Activated CD4-positive, alpha-beta memory T cell treated with anti-CD3 and anti-CD28 coated beads for 36 hours (primary cell): ENCODE data around the gene ZNF672. TPM values are rescaled to one million over a fixed set of nuclear protein-coding genes. Genes with fewer than 3 reads are reported as not detected.

Experiments
- CTCF ChIA-PET: fragments of 350-600 bp; sonication (Branson Sonifier 250); formaldehyde crosslinking; loops from one replicate; lab custom pipeline; 2021; ENCODE audit warnings: antibody characterized with exemption, inconsistent platforms; lab: Charles Lee
- POLR2A ChIA-PET: fragments of 350-600 bp; sonication (Branson Sonifier 250); formaldehyde crosslinking; loops from one replicate; lab custom pipeline; 2021; ENCODE audit warnings: antibody characterized with exemption; lab: Charles Lee
- DNase-seq: peaks from one replicate; pipeline ENCODE4 v3.0.0-alpha.2; 2020
- H3K27ac Mint-ChIP-seq: one replicate; pipeline ENCODE4 v1.8.0; 2021; ENCODE audit warnings: mixed read lengths
- H3K27me3 Mint-ChIP-seq: one replicate; pipeline ENCODE4 v1.8.0; 2021; ENCODE audit warnings: mixed read lengths
- H3K36me3 Mint-ChIP-seq: one replicate; pipeline ENCODE4 v1.8.0; 2021; ENCODE audit warnings: mixed read lengths
- H3K4me1 Mint-ChIP-seq: one replicate; pipeline ENCODE4 v1.8.0; 2021; ENCODE audit warnings: low read depth, mixed read lengths
- H3K4me3 Mint-ChIP-seq: one replicate; pipeline ENCODE4 v1.8.0; 2021; ENCODE audit warnings: mild to moderate bottlenecking, mixed read lengths
- H3K9me3 Mint-ChIP-seq: one replicate; pipeline ENCODE4 v1.8.0; 2021; ENCODE audit warnings: mixed read lengths
- intact Hi-C: fragments of 100-400 bp; cut with micrococcal nuclease; formaldehyde crosslinking; loops from one replicate; pipeline ENCODE4 v1.15.1; 2023
- total RNA-seq, 2 experiments: library from RNA; stranded (reverse); gene quantifications; one replicate each; pipeline ENCODE4 v1.2.3, GENCODE V29; 2021

Gene ZNF672
- total RNA-seq, 2 experiments from 2014 or later = 50.3 to 51.4 TPM

DNA sequence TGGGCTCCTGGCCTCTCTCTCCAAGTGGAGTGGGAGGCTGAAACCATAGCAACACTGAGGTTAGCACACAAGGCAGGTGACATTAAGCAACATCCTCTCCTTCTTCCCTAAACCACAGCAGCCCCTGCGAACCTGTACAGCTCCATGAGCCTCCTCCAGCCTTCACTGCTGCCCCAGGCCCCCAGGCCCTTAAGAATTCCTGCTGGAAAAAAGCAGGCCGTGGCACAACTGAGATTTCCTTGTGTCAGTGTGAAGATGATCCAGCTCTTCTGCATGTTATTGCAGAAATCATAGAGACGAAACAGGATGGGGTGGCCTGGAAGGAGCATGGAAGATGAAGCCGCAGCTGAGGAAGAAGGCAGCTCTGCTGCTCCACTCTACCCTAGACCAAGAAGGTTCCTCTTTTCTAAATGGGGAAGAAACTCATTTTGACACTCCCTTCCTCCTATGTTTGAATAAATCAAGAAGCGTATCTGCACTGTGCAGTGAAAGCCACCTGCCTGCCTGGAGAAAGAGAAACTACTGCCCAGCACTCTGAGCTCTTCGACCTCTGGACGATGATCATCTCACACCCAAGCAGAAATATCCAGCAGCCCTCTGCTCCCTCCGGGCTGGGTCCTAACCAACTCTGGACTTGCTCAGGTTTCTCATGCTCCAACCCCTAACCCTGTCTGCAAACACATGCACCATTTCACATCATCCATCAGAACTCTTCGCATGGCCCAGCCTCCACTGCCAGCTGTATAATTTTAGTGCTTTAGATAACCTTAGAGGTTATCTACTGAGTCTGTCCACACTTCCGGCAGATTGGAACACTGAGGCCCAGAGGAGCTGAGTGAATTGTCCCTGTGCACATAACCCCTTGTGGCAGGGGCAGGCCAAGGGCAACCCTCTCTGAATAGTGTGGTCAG lies 33.0 kb upstream of the ZNF672 start:
- no peaks in the 10 kb centered on the region for H3K9me3 Mint-ChIP-seq
- intact Hi-C loops = loop anchor here (5.0 kb wide), 1 partner anchor 868 kb away; no protein-coding TSS in a partner anchor
- no peaks in the 10 kb centered on the region for H3K36me3 Mint-ChIP-seq
- CTCF ChIA-PET = interaction anchor here (0.8 to 3.4 kb wide), 6 partner anchors 9 to 562 kb away, joined by 4 to 46 read pairs (median 6); no protein-coding TSS in a partner anchor
- no peak for DNase-seq
- POLR2A ChIA-PET = no interaction called here
- no peak overlapping the region for H3K27ac Mint-ChIP-seq
- H3K4me1 Mint-ChIP-seq = no peaks in the 10 kb centered on the region
- H3K4me3 Mint-ChIP-seq = no peak overlapping the region
- H3K27me3 Mint-ChIP-seq = peaks cover 5% of the 10 kb centered on the region

DNA sequence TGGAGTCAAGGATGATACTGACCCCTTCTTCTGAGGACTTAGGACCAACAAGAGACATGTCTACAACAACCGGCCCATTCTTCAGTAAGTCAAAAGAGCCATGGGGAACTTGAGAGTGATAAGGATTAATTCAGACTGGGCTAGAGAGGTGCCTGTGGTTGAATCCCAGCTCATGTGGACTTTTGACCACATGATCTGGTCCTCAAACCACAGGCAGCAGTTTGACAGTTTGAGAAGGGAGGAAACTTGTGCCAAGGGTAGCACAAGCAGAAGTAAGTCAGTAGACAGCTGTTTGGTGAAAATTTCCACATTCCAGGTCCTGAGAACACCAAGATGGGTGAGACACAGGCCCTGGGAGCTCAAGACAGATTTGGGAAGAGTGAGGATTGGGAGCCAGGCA lies 32.1 kb upstream of the ZNF672 start:
- CTCF ChIA-PET = interaction anchor here (0.7 to 3.4 kb wide), 5 partner anchors 13 to 563 kb away, joined by 3 to 46 read pairs (median 9); no protein-coding TSS in a partner anchor
- no peaks in the 10 kb centered on the region for H3K9me3 Mint-ChIP-seq
- no peaks in the 10 kb centered on the region for H3K4me1 Mint-ChIP-seq
- no peak overlapping the region for H3K27ac Mint-ChIP-seq
- H3K27me3 Mint-ChIP-seq = peaks cover 5% of the 10 kb centered on the region
- POLR2A ChIA-PET = no interaction called here
- no peaks in the 10 kb centered on the region for H3K36me3 Mint-ChIP-seq
- DNase-seq = no peak
- no peak overlapping the region for H3K4me3 Mint-ChIP-seq
- intact Hi-C loops = loop anchor here (5.0 kb wide), 1 partner anchor 869 kb away; no protein-coding TSS in a partner anchor

DNA sequence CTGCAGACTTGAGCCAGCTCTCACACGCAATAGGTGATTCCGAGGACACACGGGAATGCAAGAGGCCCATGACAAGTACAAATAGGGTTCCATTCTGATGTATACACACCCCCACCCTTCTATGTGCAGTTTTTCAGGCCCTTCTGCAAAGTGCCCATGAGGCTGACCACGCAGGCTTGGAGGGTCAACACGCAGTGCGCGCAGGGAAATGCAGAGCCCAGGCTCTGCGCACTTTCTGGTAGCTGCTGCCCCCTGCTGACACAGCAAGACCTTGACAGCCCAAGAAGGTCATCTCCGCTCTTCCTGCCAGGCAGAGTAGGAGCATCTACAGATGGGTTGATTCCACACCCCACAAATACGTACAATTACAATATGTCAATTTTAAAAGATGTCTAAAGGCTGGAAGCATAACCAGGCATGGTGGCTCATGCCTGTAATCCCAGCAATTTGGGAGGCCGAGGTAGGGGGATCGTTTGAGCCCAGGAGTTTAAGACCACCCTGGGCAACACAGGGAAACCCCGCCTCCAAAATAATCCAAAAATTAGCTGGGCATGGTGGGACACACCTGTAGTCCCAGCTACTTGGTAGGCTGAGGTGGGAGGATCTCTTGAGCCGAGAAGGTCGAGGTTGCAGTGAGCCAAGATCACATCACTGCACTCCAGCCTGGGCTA lies 30.8 kb upstream of the ZNF672 start:
- Mint-ChIP-seq H3K4me3 (no peak overlapping the region), H3K4me1 (no peaks in the 10 kb centered on the region), H3K9me3 (no peaks in the 10 kb centered on the region), H3K36me3 (peaks cover 5% of the 10 kb centered on the region), H3K27ac (no peak overlapping the region), H3K27me3 (peaks cover 2% of the 10 kb centered on the region)
- intact Hi-C loops = loop anchor here (1.0 to 5.0 kb wide), 5 partner anchors 111 to 870 kb away; no protein-coding TSS in a partner anchor
- DNase-seq = peak; percentile 69
- POLR2A ChIA-PET = no interaction called here
- CTCF ChIA-PET = interaction anchor here (0.6 to 3.4 kb wide), 9 partner anchors 11 to 564 kb away, joined by 3 to 46 read pairs (median 4); partner anchors contain the start of genes SH3BP5L and ZNF692

DNA sequence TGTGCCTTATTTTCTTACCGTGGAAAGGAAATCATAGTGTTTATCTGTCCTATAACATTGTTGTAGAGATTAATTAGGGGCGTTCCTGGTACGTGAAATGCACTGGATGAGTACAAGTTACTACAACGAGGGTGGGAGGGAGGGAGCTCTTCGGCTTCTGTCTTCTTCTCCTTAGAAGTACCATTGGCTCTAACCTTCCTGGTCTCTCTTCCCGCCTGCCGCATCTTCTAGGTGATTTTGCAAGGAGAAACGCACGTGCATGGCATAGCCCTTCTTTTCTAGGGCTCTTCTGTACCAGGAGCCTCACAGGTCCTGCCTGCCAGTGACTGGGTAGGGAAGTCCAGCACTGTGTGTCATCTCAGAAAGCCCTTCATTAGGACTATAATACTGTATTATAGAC lies 29.1 kb upstream of the ZNF672 start:
- intact Hi-C loops = loop anchor here (5.0 kb wide), 1 partner anchor 872 kb away; no protein-coding TSS in a partner anchor
- Mint-ChIP-seq H3K4me1 (no peaks in the 10 kb centered on the region), H3K9me3 (no peaks in the 10 kb centered on the region), H3K27me3 (no peaks in the 10 kb centered on the region), H3K36me3 (peaks cover 21% of the 10 kb centered on the region), H3K27ac (no peak overlapping the region), H3K4me3 (no peak overlapping the region)
- CTCF ChIA-PET = no interaction called here
- no peak for DNase-seq
- POLR2A ChIA-PET = no interaction called here

DNA sequence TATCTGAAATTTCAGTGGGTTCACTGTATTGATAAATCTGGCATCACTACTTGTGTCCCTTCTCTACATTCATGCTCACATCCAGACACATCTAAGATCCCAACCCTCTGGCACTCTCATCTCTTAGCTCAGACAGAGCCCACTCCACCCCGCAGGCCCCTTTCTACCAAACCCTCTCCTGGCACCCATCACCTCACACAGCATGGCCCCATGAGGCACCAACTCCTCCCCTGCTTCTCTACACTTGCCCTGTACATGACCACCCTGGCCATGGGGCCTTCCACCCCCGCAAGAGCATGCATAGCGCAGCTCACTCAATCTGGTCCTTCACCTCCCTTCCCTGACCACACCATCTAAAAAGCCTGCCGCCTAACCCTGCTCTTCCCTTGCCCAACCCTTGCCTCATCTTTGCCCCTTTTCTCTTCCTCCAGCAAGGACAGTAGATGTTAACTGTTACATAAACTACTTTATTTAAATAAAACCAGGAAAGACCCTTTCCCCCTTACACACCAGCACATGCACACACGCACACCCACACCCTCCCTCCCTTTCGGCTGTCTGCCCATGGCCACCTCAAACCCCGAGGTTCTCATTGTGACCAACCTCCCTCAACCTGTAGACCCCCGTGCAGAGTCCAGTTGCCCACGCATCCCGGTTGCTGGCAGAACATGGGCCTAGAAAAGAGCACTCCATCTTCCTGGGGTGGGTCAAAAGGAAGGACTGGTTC lies 27.9 kb upstream of the ZNF672 start:
- peaks cover 24% of the 10 kb centered on the region for H3K36me3 Mint-ChIP-seq
- H3K4me3 Mint-ChIP-seq = no peak overlapping the region
- intact Hi-C loops = loop anchor here (5.0 kb wide), 1 partner anchor 873 kb away; no protein-coding TSS in a partner anchor
- H3K27ac Mint-ChIP-seq = no peak overlapping the region
- ChIA-PET POLR2A (no interaction called here), CTCF (no interaction called here)
- H3K9me3 Mint-ChIP-seq = no peaks in the 10 kb centered on the region
- H3K27me3 Mint-ChIP-seq = no peaks in the 10 kb centered on the region
- no peak for DNase-seq
- H3K4me1 Mint-ChIP-seq = no peaks in the 10 kb centered on the region

DNA sequence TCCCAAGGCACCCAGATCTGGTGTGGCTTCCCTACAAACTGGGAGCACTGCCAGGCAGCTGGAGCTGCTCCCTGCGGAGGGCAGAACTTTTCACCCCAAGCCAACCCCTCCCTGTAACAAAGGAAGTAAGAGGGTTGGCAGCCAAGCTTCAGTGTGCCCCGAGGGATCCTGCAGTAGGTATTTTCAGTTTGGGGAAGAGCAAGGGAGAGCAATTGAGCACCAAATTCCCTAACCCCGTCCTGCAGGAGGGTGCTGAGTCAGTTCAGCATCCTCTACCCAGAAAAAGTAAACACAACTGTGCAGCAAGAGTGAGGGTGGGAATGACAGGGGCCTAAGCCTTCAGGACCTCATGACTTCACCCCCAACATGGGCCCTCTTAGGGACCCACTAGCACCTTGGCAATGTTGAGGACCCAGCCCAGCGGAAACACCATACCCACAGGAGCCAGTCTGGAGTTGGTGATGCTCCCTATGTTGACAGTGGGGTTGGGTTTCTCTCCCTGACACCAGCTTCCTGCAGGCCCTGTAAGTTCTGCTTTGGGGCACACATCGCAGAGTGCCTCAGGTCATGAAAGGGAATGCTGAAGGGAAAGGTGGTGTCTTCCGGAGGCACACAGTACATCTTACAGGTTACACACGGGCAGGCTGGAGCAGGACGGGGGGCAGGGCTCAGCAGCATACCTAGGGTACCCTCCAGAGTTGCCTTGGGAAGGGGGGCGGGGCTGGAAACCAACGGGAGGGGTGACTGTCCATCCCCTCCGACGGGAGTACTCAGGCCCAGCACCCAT lies 27.1 kb upstream of the ZNF672 start:
- no peaks in the 10 kb centered on the region for H3K27me3 Mint-ChIP-seq
- intact Hi-C loops = no loop called here
- ChIA-PET POLR2A (interaction anchor here (1.0 kb wide), 1 partner anchor 17 kb away, joined by 3 read pairs; no protein-coding TSS in a partner anchor), CTCF (no interaction called here)
- H3K27ac Mint-ChIP-seq = no peak overlapping the region
- H3K36me3 Mint-ChIP-seq = peaks cover 30% of the 10 kb centered on the region
- no peak for DNase-seq
- H3K4me1 Mint-ChIP-seq = peaks cover 3% of the 10 kb centered on the region
- H3K9me3 Mint-ChIP-seq = no peaks in the 10 kb centered on the region
- H3K4me3 Mint-ChIP-seq = no peak overlapping the region

DNA sequence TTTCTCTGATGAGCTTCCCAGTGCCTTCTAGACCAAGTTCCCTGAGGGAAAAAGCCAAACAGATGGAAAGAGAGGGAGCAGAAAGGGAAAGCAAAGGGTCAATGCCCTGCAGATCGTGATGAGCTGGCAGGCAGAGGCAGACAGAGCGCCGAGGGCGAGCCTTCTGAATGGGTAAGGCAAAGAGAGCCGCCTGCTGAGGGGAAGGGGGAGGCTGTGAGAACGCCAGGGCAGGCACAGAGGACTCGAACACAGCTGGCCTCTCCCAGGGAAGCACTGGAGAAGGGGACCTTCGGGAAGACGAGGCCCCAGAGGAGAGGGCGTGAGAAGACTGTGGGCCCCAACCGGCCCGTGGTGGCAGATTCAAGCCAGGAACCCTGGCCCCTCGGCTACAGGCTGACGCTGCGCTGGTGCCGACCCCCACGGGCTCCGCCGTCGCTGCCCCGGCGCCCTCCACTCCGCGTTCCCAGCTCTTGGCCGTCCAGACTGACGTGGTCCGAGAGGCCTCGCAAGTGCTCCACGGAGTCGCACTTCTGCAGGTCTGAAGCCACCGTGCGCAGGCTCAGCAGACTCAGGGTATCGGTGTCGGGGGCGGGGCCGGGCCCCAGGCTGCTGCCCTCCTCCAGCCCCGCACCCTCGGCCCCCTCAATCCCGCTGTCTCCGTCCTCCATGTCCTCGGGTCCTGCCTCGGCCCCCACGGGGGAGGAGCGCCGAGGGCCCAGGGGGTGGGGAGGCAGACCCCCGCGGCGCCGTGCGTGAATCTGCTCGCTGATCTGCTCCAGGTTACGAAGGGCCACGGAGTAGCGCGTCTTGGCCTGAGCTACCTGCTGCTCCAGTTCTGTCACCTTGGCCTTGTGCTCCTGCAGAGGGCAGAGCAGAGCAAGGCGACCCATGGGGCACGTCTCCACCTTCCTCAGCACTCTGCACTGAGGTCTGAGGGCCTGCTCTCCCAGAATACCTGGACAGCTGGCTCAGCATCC lies 26.2 kb upstream of the ZNF672 start:
- DNase-seq = no peak
- POLR2A ChIA-PET = interaction anchor here (1.0 kb wide), 1 partner anchor 18 kb away, joined by 3 read pairs; no protein-coding TSS in a partner anchor
- Mint-ChIP-seq H3K27ac (no peak overlapping the region), H3K4me3 (no peak overlapping the region), H3K9me3 (no peaks in the 10 kb centered on the region), H3K36me3 (peaks cover 30% of the 10 kb centered on the region), H3K4me1 (peaks cover 12% of the 10 kb centered on the region), H3K27me3 (no peaks in the 10 kb centered on the region)
- intact Hi-C loops = no loop called here
- CTCF ChIA-PET = no interaction called here

DNA sequence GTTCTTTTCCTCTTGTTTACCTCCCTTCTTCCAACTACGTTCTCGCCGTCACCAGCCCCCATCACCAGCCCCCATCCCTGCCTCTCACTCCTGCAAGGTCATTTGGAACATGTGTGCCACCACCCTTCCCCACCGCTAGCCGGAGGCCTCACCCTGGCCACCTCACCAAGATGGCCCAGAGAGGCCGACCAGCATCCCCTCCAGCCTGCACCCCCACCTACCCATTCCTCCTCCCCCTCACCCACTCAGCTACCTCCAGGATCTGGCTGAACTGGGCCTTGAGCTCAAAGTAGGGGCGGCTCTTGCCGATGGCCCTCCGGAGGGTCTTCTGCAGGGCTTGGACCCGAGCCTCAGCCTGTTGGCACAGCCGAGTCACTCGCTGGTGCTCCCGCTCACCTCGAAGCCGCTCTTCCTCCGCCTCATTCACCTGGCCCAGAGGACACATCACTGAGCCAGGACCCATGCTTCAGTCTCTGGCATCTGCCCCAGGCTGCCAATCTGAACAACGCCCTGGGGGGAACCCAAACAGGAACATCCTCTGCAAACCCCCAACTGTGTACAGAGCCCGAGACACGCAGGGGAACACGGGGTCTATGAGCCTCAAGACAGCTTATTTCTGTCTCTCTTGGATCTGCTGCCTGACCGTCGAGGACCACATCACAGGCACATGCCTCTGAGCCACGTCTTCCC lies 25.1 kb upstream of the ZNF672 start:
- Mint-ChIP-seq H3K27ac (no peak overlapping the region), H3K27me3 (no peaks in the 10 kb centered on the region), H3K4me1 (peaks cover 21% of the 10 kb centered on the region), H3K4me3 (no peak overlapping the region), H3K9me3 (no peaks in the 10 kb centered on the region), H3K36me3 (peaks cover 31% of the 10 kb centered on the region)
- no peak for DNase-seq
- ChIA-PET CTCF (interaction anchor here (1.7 kb wide), 1 partner anchor 13 kb away, joined by 5 read pairs; the partner anchor contains the start of gene SH3BP5L), POLR2A (no interaction called here)
- intact Hi-C loops = no loop called here

DNA sequence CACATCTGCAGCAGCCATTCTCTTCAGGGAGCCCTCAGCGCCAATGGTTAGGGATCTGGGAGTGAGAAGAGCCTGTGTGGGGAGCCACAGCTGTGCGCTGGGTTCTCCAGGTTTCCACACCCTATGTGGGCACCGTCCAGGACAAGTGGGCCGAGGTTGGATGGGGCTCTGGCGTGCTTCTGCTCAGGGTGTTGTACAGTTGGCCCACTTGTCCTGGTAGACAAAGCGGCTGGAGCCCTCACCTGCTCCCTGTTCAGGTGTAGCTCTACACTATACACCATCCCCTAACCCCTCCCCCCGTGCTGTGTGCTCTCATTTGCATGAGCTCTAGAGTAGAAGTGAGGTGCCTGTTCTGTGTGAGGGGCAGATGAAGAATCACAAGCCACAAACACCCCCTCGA lies 24.5 kb upstream of the ZNF672 start:
- ChIA-PET CTCF (interaction anchor here (1.7 kb wide), 1 partner anchor 12 kb away, joined by 5 read pairs; the partner anchor contains the start of gene SH3BP5L), POLR2A (no interaction called here)
- DNase-seq = no peak
- Mint-ChIP-seq H3K4me3 (no peak overlapping the region), H3K36me3 (peaks cover 31% of the 10 kb centered on the region), H3K9me3 (no peaks in the 10 kb centered on the region), H3K27ac (no peak overlapping the region), H3K4me1 (peaks cover 26% of the 10 kb centered on the region), H3K27me3 (no peaks in the 10 kb centered on the region)
- intact Hi-C loops = no loop called here

DNA sequence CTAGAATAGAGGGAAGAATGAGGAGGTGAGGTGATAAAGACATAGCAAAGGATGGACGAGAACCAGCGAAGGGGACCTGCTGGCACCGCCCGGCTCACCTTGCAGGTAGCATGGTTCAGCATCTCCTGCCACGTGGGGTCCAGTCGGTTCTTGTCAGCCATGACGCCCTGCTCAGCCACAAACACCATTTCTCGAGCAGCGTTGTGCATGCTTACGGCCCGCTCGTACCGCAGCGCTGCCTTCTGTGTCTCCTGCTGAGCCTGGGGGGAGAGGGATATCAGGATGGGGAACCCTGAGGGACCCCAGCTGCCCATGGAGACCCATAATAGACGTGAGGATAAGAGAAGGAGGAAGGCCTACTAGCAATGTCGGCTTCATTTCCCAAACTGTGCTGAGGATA lies 23.7 kb upstream of the ZNF672 start:
- Mint-ChIP-seq H3K27ac (no peak overlapping the region), H3K4me3 (no peak overlapping the region), H3K27me3 (no peaks in the 10 kb centered on the region), H3K4me1 (peaks cover 34% of the 10 kb centered on the region), H3K9me3 (no peaks in the 10 kb centered on the region), H3K36me3 (peaks cover 34% of the 10 kb centered on the region)
- CTCF ChIA-PET = interaction anchor here (1.7 kb wide), 1 partner anchor 11 kb away, joined by 5 read pairs; the partner anchor contains the start of gene SH3BP5L
- POLR2A ChIA-PET = no interaction called here
- no peak for DNase-seq
- intact Hi-C loops = no loop called here
